Stomach (tissue), 9 donors: ENCODE results near the gene GOLGA1. TPM values are rescaled to one million over a fixed set of nuclear protein-coding genes. Genes with fewer than 3 reads are reported as not detected.

Experiments
- DNase-seq, 2 donors: peaks; one replicate each; pipeline versions ENCODE4 v3.0.0 to v3.0.0-alpha.2; 2013 to 2019
- H3K27ac ChIP-seq, 5 donors: fragments of 200-600 bp in 4 of 5; sonication (generic) in 4 of 5; one replicate each; pipeline ENCODE4 v1.5.1; 2013 to 2019; ENCODE audit warnings: mild to moderate bottlenecking in 1 of 5, moderate library complexity in 1 of 5
- H3K27me3 ChIP-seq, 3 donors: fragments of 200-600 bp; sonication (generic); one replicate each; pipeline ENCODE4 v1.5.1; 2017 to 2019; ENCODE audit warnings: mixed run types in 1 of 3
- H3K36me3 ChIP-seq, 4 donors: fragments of 200-600 bp; sonication (generic); 1 replicate in 3 of 4; 2 replicates in 1 of 4; pipeline ENCODE4 v1.5.1; 2016 to 2019
- H3K4me1 ChIP-seq, 4 donors: fragments of 200-600 bp; sonication (generic); one replicate each; pipeline ENCODE4 v1.5.1; 2016 to 2019
- H3K4me3 ChIP-seq, 4 donors: fragments of 200-600 bp; sonication (generic) in 3 of 4; one replicate each; pipeline ENCODE4 v1.5.1; 2016 to 2019; ENCODE audit warnings: mild to moderate bottlenecking in 1 of 4
- H3K9me3 ChIP-seq, 4 donors: fragments of 200-600 bp; sonication (generic); one replicate each; pipeline ENCODE4 v1.5.1; 2016 to 2019
- CTCF ChIP-seq, 7 experiments: fragments of 450-650 bp in 4 of 7; fragments of 200-600 bp in 3 of 7; sonication (generic) in 3 of 7; IDR thresholded peaks; one replicate each; pipeline ENCODE4 v1.5.1; 2016 to 2019; ENCODE audit warnings: antibody characterized with exemption in 7 of 7, control low read depth in 2 of 7, mild to moderate bottlenecking in 1 of 7
- EP300 ChIP-seq: sonication (generic); formaldehyde crosslinking; IDR thresholded peaks from one replicate; pipeline ENCODE4 v1.6.1; 2017; ENCODE audit warnings: antibody characterized with exemption
- POLR2A ChIP-seq, 4 donors: fragments of 450-650 bp; IDR thresholded peaks; one replicate each; pipeline ENCODE4 v1.6.1; 2016; ENCODE audit warnings: antibody characterized with exemption in 4 of 4, control low read depth in 2 of 4, mild to moderate bottlenecking in 1 of 4, moderate library complexity in 1 of 4
- POLR2AphosphoS5 ChIP-seq, 3 donors: sonication (generic); formaldehyde crosslinking; IDR thresholded peaks; one replicate each; pipeline ENCODE4 v1.6.1; 2016; ENCODE audit warnings: antibody characterized with exemption in 3 of 3
- WGBS, 5 donors: extraction: QIAGEN DNeasy Blood & Tissue Kit in 3 of 5; methylation state at CpG; one replicate each; pipeline versions ENCODE4 v1.1.5 to v1.1.7; 2013 to 2018; 5-methylcytosine and 5-hydroxymethylcytosine counted together
- intact Hi-C: fragments of 100-400 bp; cut with DNase I; formaldehyde crosslinking; loops from one replicate; pipeline ENCODE4 v1.15.1; 2023; ENCODE audit warnings: low total_unique reads
- polyA plus RNA-seq, 3 donors: library from polyadenylated mRNA; stranded (reverse); fragments of 200-250 nt; gene quantifications; one replicate each; pipeline ENCODE4 v1.2.3, GENCODE V29; 2013
- total RNA-seq, 5 donors: library from RNA; depleted of rRNA; stranded (reverse); fragments of >200 nt; gene quantifications; one replicate each; pipeline versions ENCODE4 v1.1.0 to v1.2.3, GENCODE V29; 2014 to 2016
- donor health status: healthy with polysubstance abuse.
- donor health status: Bipolar disorder and iron deficiency.
- donor health status: healthy.

Gene GOLGA1
- total and polyA plus RNA-seq, 8 donors, result 4.1 to 88.4 (median 18.1) TPM

GRCh38 chr9:124853605-124854143 lies 87.2 kb downstream of the GOLGA1 start:
- DNase-seq, result no peak
- H3K4me3 ChIP-seq, result peak overlapping the region; percentile 43 to 58 (median 46)
- H3K4me1 ChIP-seq, result peaks cover 10 to 24% (median 20%) of the 10 kb centered on the region in 4 donors
- peaks cover 19 to 28% (median 26%) of the 10 kb centered on the region in 4 donors for H3K36me3 ChIP-seq
- H3K27me3 ChIP-seq, result no peaks in the 10 kb centered on the region
- WGBS, 5 donors, result 55 to 69% (median 61%) methylated on average over 4 to 11 of the region's 11 CpGs
- H3K9me3 ChIP-seq, result no peaks in the 10 kb centered on the region
- TF ChIP-seq EP300, result no peak
- TF ChIP-seq POLR2AphosphoS5 (IDR thresholded peaks at IDR 0.05), result no peak
- TF ChIP-seq POLR2A (IDR thresholded peaks at IDR 0.05), result no peak
- TF ChIP-seq CTCF (IDR thresholded peaks at IDR 0.05), result no peak
- intact Hi-C loops, result loop anchor here (5.0 kb wide), 1 partner anchor 81 kb away; the partner anchor contains the start of gene NR6A1
- peak overlapping the region in 3 of 5 donors; percentile 27 to 73 (median 42) for H3K27ac ChIP-seq

GRCh38 chr9:124852829-124853531 lies 87.9 kb downstream of the GOLGA1 start, which contains the start of gene WDR38:
Gene WDR38, plus strand, starts transcription at chr9:124853460. Its CDS starts 72 bp downstream, at chr9:124853532.
- Histone ChIP-seq H3K9me3 (no peaks in the 10 kb centered on the region), H3K27ac (peak within 1 kb of the TSS in 4 of 5 donors; percentile 27 to 73 (median 35)), H3K27me3 (peaks cover 0 to 3% (median 0%) of the 10 kb centered on the region in 3 donors), H3K4me1 (peaks cover 10 to 19% (median 16%) of the 10 kb centered on the region in 4 donors), H3K4me3 (peak within 1 kb of the TSS; percentile 43 to 58 (median 46)), H3K36me3 (peaks cover 12 to 21% (median 19%) of the 10 kb centered on the region in 4 donors)
- TF ChIP-seq CTCF (IDR thresholded peaks at IDR 0.05), result peak in 5 of 7 experiments; percentile 89 to 99 (median 98)
- TF ChIP-seq POLR2AphosphoS5 (IDR thresholded peaks at IDR 0.05), result peak in 1 of 3 donors; percentile 21
- TF ChIP-seq EP300, result no peak
- 1 to 11% (median 1%) methylated on average over 3 to 51 of the region's 51 CpGs for WGBS, 5 donors
- peak; percentile 78 to 91 for DNase-seq
- intact Hi-C loops, result loop anchor here (5.0 kb wide), 1 partner anchor 81 kb away; the partner anchor contains the start of gene NR6A1

- TF ChIP-seq EP300 (no peak), POLR2AphosphoS5 (IDR thresholded peaks at IDR 0.05) (no peak), CTCF (IDR thresholded peaks at IDR 0.05) (no peak), POLR2A (IDR thresholded peaks at IDR 0.05) (no peak)
- peaks cover 10 to 19% (median 16%) of the 10 kb centered on the region in 4 donors for H3K4me1 ChIP-seq
- peaks cover 0 to 3% (median 0%) of the 10 kb centered on the region in 3 donors for H3K27me3 ChIP-seq
- 22 to 69% (median 62%) methylated on average over 6 to 13 of the region's 13 CpGs for WGBS, 5 donors
- peak in 1 of 2 donors; percentile 46 for DNase-seq
- peak overlapping the region in 3 of 4 donors; percentile 43 to 58 (median 47) for H3K4me3 ChIP-seq
- peak overlapping the region in 3 of 5 donors; percentile 11 to 42 (median 27) for H3K27ac ChIP-seq
- H3K9me3 ChIP-seq, result no peaks in the 10 kb centered on the region
- H3K36me3 ChIP-seq, result peaks cover 5 to 14% (median 12%) of the 10 kb centered on the region in 4 donors
- intact Hi-C loops, result loop anchor here (5.0 kb wide), 1 partner anchor 80 kb away; the partner anchor contains the start of gene NR6A1
These were observed 88.6 kb downstream of the GOLGA1 start for GRCh38 chr9:124852121-124852828.

- peaks cover 0 to 3% (median 0%) of the 10 kb centered on the region in 3 donors for H3K27me3 ChIP-seq
- H3K9me3 ChIP-seq, result no peaks in the 10 kb centered on the region
- H3K4me3 ChIP-seq, result no peak overlapping the region
- intact Hi-C loops, result loop anchor here (5.0 kb wide), 1 partner anchor 78 kb away; the partner anchor contains the start of gene NR6A1
- DNase-seq, result peak in 1 of 2 donors; percentile 87
- peaks cover 10 to 19% (median 16%) of the 10 kb centered on the region in 4 donors for H3K4me1 ChIP-seq
- H3K36me3 ChIP-seq, result no peaks in the 10 kb centered on the region
- 39 to 51% (median 49%) methylated on average over 8 to 10 of the region's 10 CpGs for WGBS, 5 donors
- no peak overlapping the region for H3K27ac ChIP-seq
- TF ChIP-seq EP300 (no peak), CTCF (IDR thresholded peaks at IDR 0.05) (no peak), POLR2AphosphoS5 (IDR thresholded peaks at IDR 0.05) (peak in 1 of 3 donors; percentile 5), POLR2A (IDR thresholded peaks at IDR 0.05) (no peak)
These were observed 91.1 kb downstream of the GOLGA1 start for GRCh38 chr9:124849801-124850200.
